NCI-H1417 (cell line): ENCODE data around the gene TDRD10.
A peak's percentile ranks its signal among the peaks of the same experiment; 100 is the strongest.
"Not testable (repeated sequence)": the region's sequence is repeated elsewhere in the genome, so short reads cannot be mapped to it uniquely, and the experiment has no call there.

Experiments used
- DNase-seq, 3 experiments: peaks; one replicate each; lab custom pipeline; 2025; lab: John Stamatoyannopoulos, UW

Gene TDRD10

DNA sequence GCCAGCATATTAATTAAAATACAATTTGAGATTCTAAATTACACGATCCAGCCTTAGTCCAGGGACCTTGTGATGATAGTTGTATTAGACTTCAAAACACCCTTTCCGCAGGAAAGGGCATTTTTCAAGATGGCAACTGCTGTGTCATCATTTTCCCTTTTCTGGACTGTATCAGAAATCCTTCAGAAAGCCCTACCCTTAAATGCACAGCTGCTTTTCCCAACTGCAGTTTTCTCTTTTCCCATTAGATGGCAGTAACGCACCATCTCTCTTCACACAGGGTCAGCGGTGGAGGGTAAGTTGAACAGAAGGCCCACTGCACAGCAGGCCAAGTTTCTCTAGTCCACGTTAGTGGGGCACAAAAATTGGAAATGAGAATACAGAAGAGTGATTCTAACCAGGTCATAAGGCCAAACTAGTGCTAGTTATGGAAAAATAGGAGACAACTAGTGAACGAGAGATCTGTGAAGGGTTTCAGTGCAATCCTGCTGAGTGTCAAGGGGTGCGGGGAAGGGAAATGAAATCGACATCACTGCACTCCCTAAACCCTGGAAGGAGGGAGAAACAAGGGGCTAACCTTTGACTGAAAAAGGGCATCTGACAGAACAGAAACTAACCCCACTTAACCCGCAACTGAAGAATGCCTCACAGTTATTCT is 22.1 kb upstream of the TDRD10 start:
- peak; percentile 80 to 95 (median 94) for DNase-seq

- peak in 2 of 3 experiments; percentile 45 to 84 for DNase-seq
Observed at GRCh38 chr1:154481053-154481452, 21.0 kb upstream of the TDRD10 start.

GRCh38 chr1:154483941-154484803 is 17.8 kb upstream of the TDRD10 start:
- DNase-seq = peak in 1 of 3 experiments; percentile 25

DNA sequence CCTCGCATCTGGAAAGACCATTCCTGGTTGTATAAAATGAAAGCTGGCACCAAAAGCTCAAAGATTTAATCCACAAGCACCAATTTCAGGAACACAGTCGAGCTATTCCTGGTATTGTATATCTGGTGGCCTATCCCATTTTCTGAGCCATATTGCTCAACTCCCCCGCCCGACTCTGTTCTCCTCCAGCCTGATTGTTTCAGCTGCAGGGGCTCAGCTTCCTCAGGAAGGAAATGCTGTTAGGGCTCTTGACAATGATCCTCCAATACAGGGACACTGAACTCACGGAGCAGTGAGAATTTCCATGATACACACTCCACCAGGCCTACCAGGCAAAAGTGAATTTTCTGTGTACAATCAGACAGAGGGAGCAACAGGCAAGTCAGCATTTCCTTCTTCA is 16.9 kb upstream of the TDRD10 start:
- DNase-seq = no peak

- DNase-seq = no peak
Observed at GRCh38 chr1:154485910-154486496, 16.0 kb upstream of the TDRD10 start.

DNA sequence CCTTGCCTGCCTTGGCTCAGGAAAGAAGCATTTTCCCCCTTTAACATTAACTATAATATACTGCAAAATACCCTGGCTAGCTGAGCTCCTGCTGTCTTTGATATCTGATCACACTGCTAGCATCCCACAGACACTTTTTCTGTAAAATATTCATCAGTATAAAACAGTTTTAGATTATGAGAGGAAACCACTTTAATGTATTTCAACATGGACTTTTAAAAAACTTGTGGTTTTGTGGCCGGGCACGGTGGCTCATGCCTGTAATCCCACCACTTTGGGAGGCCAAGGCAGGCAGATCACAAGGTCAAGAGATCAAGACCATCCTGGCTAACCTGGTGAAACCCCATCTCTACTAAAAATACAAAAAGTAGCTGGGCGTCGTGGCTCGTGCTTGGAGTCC is 15.3 kb upstream of the TDRD10 start:
- DNase-seq = not testable (repeated sequence)

GRCh38 chr1:154488922-154489321 is 13.1 kb upstream of the TDRD10 start:
- no peak for DNase-seq

DNA sequence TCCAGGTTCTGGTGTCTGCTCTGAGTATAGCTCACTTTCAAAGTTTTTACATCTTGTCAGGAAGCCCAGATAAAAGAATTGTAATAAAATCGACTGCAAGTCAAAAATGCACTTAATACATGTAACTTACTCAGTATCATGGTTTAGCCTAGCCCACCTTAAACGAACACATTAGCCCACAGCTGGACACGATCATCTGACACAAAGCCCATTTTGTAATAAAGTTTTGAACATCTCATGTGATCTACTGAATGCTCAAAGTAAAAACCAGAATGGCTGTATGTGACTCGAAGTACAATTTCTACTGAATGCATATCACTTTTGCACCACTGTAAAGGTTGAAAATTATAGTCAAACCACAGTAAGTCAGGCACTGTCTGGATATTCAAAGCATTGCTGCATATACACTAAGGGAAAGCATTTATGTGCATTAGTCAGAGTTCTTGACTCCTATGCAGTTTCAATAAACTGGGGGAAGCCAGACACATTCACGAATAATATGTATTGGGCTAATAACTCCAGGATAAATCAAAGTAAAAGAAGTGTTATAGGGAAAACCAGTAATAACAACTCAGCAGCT is 12.2 kb upstream of the TDRD10 start:
- no peak for DNase-seq

DNA sequence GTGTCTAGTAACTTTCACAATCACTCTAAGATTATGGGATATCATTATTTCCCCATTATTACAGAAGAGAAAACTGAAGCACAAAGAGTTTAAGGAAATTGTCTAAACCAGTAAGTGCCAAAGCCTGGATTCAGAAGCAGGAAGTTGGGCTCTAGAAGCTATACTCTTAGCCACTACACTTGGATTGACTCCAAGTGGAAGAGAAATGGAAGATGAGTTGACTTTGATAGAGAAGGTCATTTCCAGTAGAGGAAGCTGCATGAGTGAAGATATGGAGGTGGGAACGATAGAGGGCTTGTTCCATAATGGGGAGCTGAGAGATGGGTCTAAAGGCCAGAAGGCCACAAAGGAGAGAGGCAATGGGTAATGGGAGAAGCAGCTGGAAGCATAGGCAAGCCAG is 11.7 kb upstream of the TDRD10 start:
- DNase-seq = no peak

GRCh38 chr1:154492115-154492514 is 9.9 kb upstream of the TDRD10 start:
- no peak for DNase-seq

- peak in 1 of 3 experiments; percentile 17 for DNase-seq
Observed at GRCh38 chr1:154493276-154493675, 8.7 kb upstream of the TDRD10 start.

DNA sequence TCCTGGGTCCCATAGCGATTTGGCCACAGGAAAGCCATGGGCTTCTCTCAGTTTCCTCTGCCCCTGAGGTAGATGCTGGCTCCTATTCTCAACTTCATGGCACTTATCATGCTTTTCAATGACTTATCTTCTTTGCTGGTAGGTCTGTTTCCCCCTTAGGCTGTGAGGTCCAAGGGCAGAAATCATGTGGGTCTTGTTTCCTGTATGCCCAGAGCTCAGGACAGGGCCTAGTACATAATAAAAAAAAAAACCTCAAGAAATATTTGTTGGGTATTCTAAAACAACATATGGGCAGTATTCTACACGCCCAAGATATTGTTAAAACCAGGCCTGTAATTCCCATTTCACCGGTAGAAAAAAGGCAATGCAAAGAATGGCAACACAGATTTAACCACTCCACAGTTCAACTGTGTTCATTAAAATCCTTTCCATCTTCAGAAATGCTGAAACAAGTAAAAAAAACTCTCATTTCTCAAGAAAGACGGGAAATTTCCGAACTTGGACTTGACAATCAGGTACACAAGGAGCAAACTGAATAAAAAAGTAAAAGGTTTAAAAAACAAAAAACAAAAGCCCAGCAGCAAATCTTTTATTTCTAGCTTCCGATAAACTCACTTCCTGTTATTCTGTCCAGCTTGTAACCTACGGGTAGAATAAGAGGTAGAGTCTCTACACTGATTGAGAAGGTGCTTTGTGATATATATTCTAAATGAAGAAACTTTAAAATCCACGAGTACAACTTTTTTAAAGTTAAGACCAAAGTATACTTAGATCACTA is 6.3 kb upstream of the TDRD10 start:
- DNase-seq = no peak

- DNase-seq = no peak
Observed at GRCh38 chr1:154496383-154496782, 5.6 kb upstream of the TDRD10 start.

DNA sequence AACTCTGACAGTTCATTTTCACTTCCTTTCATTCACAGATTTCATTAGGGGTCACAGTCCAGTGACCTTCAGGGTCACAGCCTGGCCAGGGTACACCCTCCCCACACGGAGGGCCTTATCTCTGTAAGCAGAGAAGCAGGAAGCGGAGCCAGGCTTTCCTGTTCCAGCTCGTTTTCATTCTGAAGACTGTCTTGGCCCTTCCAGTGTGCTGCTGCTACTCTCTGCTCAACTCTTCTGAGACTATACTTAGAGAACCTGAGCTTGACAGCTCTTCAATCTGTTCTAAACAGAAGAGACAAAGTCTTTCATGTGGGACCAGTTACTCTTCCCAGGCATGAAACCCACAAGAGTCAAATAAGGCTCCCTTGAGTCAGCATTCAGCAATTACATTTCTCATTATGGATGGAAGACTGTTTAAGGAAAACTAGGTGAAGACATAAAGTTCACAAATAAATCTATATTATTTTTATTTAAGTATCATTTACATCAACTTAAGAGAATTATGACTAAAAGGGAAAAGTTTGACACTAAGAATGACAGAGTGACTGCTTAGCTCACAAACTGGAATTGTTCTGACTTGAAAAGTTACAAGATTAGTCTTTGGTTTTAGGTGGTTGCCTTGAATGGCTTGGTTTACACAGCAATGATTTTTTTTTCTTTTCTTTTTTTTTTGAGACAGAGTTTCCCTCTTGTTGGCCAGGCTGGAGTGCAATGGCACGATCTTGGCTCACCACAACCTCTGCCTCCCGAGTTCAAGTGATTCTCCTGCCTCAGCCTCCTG is 4.8 kb upstream of the TDRD10 start:
- no peak for DNase-seq

GRCh38 chr1:154499446-154499845 is 2.6 kb upstream of the TDRD10 start:
- DNase-seq = no peak

DNA sequence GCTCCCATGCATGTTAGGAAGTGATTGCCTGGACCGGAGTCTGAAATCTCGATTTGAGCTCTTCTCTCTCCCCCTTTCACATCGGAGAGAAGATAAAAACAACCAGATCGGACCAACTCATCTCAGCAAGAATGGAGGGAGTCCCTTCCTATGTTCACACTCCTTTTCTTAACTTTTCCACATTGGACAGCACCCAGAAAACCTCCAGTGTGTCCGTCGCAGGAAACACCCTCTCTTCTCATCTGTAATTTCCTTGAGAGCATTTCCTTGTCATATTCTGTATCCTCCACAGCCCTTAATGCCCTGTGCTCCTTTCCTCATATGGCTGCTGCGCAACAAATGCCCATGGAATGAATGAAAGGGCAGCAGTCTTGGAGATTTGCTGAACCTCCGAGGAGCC is 1.5 kb upstream of the TDRD10 start:
- no peak for DNase-seq

DNA sequence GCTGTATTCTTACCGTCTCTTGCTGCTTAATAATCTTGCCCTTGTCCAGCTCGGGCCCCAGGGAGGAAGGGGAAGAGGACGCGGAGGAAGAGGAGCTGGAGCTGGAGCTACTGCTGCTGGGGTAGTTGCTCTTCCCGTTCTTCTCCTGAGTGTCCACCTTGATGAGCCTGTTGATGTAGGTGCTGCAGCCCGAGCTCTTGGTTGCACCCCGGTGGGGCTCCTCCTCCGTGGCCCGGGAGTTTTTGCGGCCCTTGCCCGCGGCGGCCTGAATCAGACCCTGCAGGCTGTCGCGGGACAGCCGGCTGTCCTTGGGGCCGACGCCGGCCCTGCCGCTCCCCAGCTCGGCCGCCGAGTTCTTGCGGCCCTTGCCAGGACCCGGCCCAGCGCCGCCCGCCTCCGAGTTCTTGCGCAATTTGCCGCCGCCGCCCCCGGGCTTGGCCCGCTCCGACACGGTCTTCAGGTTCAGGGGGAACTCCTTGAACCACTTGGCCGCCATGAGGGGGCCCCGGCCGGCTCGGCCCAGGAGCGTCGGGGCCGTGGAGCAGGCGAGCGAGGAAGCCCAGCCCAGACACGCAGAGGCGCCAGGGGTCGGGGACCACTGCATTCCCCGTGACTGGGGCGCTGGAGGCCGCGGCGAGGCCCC is 475 bp upstream of the TDRD10 start:
- DNase-seq = no peak

- DNase-seq = no peak
Observed at GRCh38 chr1:154502744-154503115, 711 bp downstream of the TDRD10 start.

- no peak for DNase-seq
Observed at GRCh38 chr1:154503898-154504297, 1.9 kb downstream of the TDRD10 start.

DNA sequence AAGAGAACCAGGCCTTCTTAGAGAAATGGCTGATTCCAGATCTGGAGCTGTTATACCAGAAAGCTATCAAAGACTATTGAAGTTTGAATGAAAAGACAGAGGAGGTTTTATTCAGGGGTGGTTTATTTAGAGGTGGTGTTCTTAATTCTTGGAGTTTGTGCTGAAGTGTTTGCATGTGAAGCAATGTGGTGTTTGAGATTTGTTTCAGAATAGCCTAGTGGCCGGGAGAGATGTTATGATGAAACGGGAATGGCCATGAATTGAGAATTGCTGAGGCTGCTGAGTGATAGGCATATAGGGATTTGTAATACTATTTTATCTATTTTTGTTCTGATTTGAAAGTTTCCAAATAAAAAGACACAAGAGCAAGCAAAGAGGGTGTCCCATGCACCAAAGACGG is 10.7 kb downstream of the TDRD10 start:
- DNase-seq = no peak
